K562 (cell line): ENCODE results near the gene HLA-DOA. TPM values are rescaled to one million over a fixed set of nuclear protein-coding genes. Genes with fewer than 3 reads are reported as not detected.

ENCODE experiments used
- CBFA2T2 ChIP-seq: fragments of 450-650 bp; conservative IDR thresholded peaks from 2 replicates; pipeline ENCODE4 v1.6.1; 2017; ENCODE audit warnings: mild to moderate bottlenecking
- ETV6 ChIP-seq, 3 experiments: fragments of 150-350 bp in 1 of 3; sonication (generic) in 1 of 3; formaldehyde crosslinking in 1 of 3; IDR thresholded peaks; 2 replicates each; pipeline versions ENCODE4 v1.6.1 to v1.8.0; 2014 to 2022; ENCODE audit warnings: borderline replicate concordance in 2 of 3, low read depth in 2 of 3, antibody characterized with exemption in 1 of 3, low read length in 1 of 3, mild to moderate bottlenecking in 1 of 3, missing genetic modification reagents in 1 of 3
- POLR2A ChIP-seq: fragments of 450-650 bp; conservative IDR thresholded peaks from 2 replicates; pipeline ENCODE4 v1.6.1; 2016
- SRSF3 ChIP-seq: fragments of 200-400 bp; formaldehyde crosslinking; IDR thresholded peaks from 2 replicates; pipeline ENCODE4 v1.6.1; 2016; ENCODE audit warnings: mild to moderate bottlenecking, low read length, moderate library complexity; ENCODE audit not compliant: insufficient read depth
- ZEB2 ChIP-seq: fragments of 450-650 bp; IDR thresholded peaks from 2 replicates; pipeline ENCODE4 v1.6.1; 2016
- polyA plus RNA-seq, 8 experiments: library from polyadenylated mRNA; depleted of rRNA in 4 of 8; stranded (reverse) in 5 of 8; unstranded in 3 of 8; fragments of >200 nt; fragmentation: Nextera tagmentation in 2 of 8; fragmentation: Illumina TruSeq in 1 of 8; extraction: Ambion mirVana in 2 of 8; extraction: Trizol in 1 of 8; gene quantifications; 2 replicates each; pipeline versions ENCODE4 v1.2.1 to v1.2.3, GENCODE V29; 2011 to 2014; ENCODE audit warnings: inconsistent platforms in 1 of 8, missing spikeins in 1 of 8
- total RNA-seq, 7 experiments: library from RNA; depleted of rRNA in 6 of 7; stranded (reverse); fragments of >200 nt in 6 of 7; fragmentation: Illumina TruSeq in 2 of 7; extraction: Trizol in 2 of 7; gene quantifications; 2 replicates each; pipeline versions ENCODE4 v1.2.1 to v1.2.3, GENCODE V29; 2011 to 2021; ENCODE audit warnings: low replicate concordance in 1 of 7
- TF ChIP-seq, protein P1 (sequence below): fragments of 250-450 bp; sonication (Bioruptor Pico); IDR thresholded peaks from 2 replicates; pipeline ENCODE4 v1.4.0; 2020; ENCODE audit warnings: mild to moderate bottlenecking, moderate library complexity, borderline replicate concordance
- TF ChIP-seq, protein P2 (sequence below): sonication (generic); formaldehyde crosslinking; IDR thresholded peaks from 2 replicates; pipeline ENCODE4 v1.8.0; 2022; ENCODE audit warnings: mild to moderate bottlenecking, missing genetic modification reagents
- TF ChIP-seq, protein P3 (sequence below): fragments of 200-400 bp; formaldehyde crosslinking; IDR thresholded peaks from 2 replicates; pipeline ENCODE4 v1.6.1; 2017; ENCODE audit warnings: mild to moderate bottlenecking, low read depth, low read length, moderate library complexity
- TF ChIP-seq, protein P4 (sequence below): IDR thresholded peaks from 2 replicates; pipeline ENCODE4 v1.6.1; 2016; ENCODE audit warnings: missing genetic modification characterization, missing compliant biosample characterization

Gene HLA-DOA
- total and polyA plus RNA-seq, 9 of the 15 experiments (the other 6 are each of a cell fraction or from before 2014, with no cell fraction given) = 0.07 TPM; not detected in 8

DNA sequence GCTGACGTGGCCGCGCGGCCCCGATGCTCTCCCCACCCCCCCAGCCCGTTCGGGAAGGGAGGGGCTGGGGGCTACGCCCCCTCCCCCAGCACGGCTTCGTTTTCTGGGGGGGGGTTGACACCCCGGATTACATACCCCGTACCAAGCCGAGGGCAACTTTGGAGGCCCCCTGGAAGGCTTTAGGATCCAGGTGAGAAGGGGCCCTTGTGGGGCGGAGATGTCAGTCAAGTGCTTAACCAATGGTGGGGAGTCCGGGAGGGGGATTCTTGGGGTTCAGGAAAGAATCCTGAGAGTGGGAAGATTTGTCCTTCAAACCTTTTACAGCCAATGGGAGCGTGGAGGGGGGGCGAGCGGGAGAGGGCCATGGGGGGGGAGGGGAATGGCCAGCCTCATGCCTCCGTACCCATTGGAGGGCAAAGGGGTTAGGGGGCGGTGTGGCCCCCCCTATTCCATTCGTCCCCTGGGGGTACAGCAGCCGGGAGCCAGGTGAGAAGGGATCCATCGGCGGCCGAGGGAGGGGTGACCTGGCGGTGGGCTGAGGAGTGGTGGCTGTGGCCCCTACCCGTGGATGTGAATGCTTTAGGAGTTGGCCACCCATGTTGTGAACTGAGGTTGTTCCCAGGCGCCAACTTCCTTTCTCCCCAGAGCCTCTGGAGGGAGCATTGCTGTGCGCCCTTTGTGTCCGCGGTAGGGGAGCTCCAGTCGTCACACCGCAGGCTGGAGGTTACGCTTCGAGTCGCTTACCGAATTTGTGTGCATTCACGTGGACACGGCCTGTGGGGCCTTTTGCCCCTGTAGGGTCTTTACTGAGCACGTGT, 40.3 kb downstream of the HLA-DOA start (continued):
- TF ChIP-seq ETV6 (IDR thresholded peaks at IDR 0.05; ENCODE audit: borderline replicate concordance in 1 of 2, low read depth in 2 of 2, low read length in 1 of 2) = no peak
- no peak for TF ChIP-seq ETV6 (CRISPR knock-in tag; IDR thresholded peaks at IDR 0.05; ENCODE audit: borderline replicate concordance)
- no peak for TF ChIP-seq CBFA2T2
- peak; percentile 82 for TF ChIP-seq POLR2A
- TF ChIP-seq, protein P1, sequence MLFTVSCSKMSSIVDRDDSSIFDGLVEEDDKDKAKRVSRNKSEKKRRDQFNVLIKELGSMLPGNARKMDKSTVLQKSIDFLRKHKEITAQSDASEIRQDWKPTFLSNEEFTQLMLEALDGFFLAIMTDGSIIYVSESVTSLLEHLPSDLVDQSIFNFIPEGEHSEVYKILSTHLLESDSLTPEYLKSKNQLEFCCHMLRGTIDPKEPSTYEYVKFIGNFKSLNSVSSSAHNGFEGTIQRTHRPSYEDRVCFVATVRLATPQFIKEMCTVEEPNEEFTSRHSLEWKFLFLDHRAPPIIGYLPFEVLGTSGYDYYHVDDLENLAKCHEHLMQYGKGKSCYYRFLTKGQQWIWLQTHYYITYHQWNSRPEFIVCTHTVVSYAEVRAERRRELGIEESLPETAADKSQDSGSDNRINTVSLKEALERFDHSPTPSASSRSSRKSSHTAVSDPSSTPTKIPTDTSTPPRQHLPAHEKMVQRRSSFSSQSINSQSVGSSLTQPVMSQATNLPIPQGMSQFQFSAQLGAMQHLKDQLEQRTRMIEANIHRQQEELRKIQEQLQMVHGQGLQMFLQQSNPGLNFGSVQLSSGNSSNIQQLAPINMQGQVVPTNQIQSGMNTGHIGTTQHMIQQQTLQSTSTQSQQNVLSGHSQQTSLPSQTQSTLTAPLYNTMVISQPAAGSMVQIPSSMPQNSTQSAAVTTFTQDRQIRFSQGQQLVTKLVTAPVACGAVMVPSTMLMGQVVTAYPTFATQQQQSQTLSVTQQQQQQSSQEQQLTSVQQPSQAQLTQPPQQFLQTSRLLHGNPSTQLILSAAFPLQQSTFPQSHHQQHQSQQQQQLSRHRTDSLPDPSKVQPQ (CRISPR knock-in tag) = no peak
- TF ChIP-seq, protein P2, sequence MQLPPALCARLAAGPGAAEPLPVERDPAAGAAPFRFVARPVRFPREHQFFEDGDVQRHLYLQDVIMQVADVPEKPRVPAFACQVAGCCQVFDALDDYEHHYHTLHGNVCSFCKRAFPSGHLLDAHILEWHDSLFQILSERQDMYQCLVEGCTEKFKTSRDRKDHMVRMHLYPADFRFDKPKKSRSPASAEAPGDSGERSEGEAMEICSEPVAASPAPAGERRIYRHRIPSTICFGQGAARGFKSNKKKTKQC (CRISPR knock-in tag) = peak; percentile 78; the same call in 1 of the 2 replicates
- no peak for TF ChIP-seq ZEB2
- TF ChIP-seq, protein P3, sequence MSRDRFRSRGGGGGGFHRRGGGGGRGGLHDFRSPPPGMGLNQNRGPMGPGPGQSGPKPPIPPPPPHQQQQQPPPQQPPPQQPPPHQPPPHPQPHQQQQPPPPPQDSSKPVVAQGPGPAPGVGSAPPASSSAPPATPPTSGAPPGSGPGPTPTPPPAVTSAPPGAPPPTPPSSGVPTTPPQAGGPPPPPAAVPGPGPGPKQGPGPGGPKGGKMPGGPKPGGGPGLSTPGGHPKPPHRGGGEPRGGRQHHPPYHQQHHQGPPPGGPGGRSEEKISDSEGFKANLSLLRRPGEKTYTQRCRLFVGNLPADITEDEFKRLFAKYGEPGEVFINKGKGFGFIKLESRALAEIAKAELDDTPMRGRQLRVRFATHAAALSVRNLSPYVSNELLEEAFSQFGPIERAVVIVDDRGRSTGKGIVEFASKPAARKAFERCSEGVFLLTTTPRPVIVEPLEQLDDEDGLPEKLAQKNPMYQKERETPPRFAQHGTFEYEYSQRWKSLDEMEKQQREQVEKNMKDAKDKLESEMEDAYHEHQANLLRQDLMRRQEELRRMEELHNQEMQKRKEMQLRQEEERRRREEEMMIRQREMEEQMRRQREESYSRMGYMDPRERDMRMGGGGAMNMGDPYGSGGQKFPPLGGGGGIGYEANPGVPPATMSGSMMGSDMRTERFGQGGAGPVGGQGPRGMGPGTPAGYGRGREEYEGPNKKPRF = no peak
- TF ChIP-seq, protein P4, sequence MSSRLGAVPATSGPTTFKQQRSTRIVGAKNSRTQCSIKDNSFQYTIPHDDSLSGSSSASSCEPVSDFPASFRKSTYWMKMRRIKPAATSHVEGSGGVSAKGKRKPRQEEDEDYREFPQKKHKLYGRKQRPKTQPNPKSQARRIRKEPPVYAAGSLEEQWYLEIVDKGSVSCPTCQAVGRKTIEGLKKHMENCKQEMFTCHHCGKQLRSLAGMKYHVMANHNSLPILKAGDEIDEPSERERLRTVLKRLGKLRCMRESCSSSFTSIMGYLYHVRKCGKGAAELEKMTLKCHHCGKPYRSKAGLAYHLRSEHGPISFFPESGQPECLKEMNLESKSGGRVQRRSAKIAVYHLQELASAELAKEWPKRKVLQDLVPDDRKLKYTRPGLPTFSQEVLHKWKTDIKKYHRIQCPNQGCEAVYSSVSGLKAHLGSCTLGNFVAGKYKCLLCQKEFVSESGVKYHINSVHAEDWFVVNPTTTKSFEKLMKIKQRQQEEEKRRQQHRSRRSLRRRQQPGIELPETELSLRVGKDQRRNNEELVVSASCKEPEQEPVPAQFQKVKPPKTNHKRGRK (tag) = no peak
- peak; percentile 97 for TF ChIP-seq SRSF3
